Measurements from ENCODE around the gene CLK2. TPM values are rescaled to one million over a fixed set of nuclear protein-coding genes. Genes with fewer than 3 reads are reported as not detected.

CLK2 gene
- 10 to 100 TPM; 16.9 to 41.3 (median 32.7) TPM for total RNA-seq

DNA sequence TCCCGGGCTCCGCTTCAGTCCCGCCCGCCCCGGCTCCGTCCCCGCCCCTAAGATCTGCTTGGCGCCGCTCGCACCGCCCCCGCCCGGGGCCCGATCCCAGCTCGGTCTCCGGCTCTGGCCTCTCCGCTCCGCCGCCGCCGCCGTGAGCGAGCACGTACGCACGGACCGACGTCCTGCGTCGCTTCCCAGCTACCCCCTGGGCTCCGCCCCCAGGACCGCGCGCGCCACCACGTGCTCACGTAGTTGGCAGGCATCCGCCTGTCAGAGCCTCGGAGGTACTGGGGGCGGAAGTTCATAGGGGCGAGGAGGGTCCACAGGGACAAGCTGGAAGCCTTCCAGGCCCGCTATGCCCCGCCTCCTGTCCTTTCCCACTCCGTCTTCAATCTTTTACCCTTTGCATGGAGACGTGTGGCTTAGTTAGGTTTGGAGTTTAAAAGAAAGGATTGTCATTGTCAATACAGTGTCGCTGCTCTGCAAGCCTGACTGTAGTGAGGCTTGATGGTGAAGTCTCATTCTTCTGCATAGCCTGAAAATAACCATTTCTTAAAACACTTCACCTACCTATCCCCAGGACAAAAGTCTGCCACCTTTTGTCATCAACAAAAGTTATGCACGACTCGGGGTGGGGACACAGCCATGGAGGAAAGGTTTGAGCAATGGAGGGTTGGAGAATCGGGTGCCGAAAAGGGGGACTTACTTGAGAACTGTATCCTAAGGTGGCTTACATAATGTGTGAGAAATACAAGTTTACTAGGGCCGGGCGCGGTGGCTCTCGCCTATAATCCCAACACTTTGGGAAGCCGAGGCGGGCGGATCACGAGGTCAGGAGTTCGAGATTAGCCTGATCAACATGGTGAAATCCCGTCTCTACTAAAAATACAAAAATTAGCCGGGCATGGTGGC lies at the start of gene CLK2:
TSS of gene CLK2 (minus strand) at position 162 of the 903 bp plus-strand sequence. CDS start 2,527 bp downstream, outside the sequence.
- DNase-seq (ENCODE audit: low spot score), result peak; percentile 82
- ATAC-seq (ENCODE audit: low FRiP score), result peak; percentile 91
- TF ChIP-seq, protein P1, sequence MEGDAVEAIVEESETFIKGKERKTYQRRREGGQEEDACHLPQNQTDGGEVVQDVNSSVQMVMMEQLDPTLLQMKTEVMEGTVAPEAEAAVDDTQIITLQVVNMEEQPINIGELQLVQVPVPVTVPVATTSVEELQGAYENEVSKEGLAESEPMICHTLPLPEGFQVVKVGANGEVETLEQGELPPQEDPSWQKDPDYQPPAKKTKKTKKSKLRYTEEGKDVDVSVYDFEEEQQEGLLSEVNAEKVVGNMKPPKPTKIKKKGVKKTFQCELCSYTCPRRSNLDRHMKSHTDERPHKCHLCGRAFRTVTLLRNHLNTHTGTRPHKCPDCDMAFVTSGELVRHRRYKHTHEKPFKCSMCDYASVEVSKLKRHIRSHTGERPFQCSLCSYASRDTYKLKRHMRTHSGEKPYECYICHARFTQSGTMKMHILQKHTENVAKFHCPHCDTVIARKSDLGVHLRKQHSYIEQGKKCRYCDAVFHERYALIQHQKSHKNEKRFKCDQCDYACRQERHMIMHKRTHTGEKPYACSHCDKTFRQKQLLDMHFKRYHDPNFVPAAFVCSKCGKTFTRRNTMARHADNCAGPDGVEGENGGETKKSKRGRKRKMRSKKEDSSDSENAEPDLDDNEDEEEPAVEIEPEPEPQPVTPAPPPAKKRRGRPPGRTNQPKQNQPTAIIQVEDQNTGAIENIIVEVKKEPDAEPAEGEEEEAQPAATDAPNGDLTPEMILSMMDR (IDR thresholded peaks at IDR 0.05), result no peak

DNA sequence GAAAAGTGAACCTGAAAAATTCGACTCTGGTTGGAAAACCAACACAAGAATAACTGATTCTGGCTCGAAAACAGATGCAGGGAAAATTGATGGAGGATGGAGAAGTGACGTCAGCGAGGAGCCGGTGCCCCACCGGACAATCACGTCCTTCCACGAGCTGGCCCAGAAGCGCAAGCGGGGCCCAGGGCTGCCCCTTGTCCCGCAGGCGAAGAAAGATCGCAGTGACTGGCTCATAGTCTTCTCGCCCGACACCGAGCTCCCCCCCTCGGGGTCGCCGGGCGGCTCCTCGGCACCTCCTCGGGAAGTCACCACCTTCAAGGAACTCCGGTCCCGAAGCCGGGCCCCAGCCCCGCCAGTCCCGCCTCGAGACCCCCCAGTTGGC lies 49.3 kb upstream of the CLK2 start:
- TF ChIP-seq, protein P1 (IDR thresholded peaks at IDR 0.05), result no peak
- DNase-seq (ENCODE audit: low spot score) (no peak), ATAC-seq (ENCODE audit: low FRiP score) (no peak)

DNA sequence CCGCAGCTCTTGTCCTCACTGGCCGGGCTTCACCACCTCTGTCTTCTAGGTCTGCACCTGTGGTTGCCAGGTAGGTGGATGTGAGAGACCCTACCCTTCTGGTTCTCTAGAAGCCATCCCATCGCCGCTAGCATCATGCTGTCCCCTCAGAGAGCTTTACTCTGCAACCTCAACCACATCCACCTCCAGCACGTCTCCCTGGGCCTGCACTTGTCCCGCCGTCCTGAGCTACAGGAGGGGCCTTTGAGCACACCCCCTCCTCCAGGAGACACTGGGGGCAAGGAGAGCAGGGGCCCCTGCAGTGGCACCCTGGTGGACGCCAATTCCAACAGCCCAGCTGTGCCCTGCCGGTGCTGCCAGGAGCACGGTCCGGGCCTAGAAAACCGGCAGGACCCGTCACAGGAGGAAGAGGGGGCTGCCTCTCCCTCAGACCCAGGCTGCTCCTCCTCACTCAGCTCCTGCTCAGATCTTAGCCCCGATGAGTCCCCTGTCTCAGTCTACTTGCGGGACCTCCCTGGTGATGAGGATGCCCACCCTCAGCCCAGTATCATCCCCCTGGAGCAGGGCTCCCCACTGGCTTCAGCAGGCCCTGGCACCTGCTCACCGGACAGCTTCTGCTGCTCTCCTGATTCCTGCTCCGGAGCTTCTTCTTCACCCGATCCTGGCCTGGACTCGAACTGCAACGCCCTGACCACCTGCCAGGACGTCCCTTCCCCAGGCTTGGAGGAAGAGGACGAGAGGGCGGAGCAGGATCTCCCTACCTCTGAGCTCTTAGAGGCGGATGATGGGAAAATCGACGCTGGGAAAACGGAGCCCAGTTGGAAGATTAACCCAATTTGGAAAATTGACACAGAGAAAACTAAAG lies 48.6 kb upstream of the CLK2 start:
- DNase-seq (ENCODE audit: low spot score) (no peak), ATAC-seq (ENCODE audit: low FRiP score) (no peak)
- TF ChIP-seq, protein P1 (IDR thresholded peaks at IDR 0.05), result no peak

DNA sequence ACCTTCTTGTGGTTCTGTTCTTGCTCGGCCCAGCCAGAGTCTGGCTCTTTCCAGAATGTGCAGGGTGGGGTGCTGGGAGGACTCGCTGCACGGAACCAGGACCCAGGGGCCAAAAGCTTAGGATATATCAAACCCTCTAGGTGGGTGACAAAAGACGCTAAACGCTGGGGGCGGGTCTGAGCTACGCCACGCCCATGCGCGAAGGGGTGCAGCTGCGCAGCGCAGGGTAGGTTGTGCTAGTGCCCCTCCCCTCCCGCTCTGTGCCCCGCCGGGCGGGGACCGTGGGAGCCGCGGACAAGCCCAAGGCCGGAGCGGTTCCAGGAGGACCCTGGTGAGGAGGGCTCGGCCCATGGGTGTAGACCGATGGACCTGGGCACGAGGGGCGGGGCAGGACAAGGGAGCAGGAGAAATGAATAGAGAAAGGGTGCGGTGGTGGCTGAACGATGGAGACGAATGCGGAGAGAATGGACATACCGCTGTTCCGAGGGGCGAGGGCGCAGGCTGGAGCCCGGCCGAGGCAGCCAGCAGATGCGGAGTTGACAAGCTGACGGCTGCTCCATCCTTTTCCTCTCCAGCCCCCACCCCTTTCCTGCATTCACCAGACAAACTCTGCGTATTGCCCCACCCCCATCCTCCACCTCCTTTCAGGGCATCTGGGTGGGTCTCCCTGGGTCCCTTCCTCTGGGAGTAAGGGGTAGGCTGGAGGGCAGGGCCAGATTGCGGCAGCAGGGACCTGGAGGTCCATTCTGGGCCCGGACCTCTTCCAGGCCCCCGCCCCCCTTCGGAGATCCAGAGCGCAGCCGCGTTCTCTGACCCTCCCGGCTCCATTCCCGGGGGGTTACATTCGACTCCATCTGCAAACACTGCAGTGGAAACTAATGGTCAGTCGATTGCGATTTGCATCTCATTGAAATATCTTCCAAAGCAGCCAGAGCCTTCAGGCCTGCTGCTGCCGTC lies 47.6 kb upstream of the CLK2 start, which contains the start of gene RUSC1:
TSS of gene RUSC1 (plus strand) at position 234 of the 957 bp plus-strand sequence. CDS start 880 bp downstream, outside the sequence.
- no peak for ATAC-seq (ENCODE audit: low FRiP score)

DNA sequence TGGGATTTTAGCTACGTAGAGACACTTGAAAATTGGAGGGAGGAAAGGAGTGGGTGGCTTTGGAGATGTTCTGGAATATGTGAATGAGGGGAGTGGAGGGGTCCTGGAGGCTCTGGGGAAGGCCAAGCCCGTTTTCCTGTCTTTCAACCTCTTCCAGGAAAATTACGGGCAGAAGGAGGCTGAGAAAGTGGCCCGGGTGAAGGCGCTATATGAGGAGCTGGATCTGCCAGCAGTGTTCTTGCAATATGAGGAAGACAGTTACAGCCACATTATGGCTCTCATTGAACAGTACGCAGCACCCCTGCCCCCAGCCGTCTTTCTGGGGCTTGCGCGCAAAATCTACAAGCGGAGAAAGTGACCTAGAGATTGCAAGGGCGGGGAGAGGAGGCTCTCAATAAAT lies 46.9 kb upstream of the CLK2 start:
- no peak for ATAC-seq (ENCODE audit: low FRiP score)
- DNase-seq (ENCODE audit: low spot score), result no peak
- TF ChIP-seq, protein P1 (IDR thresholded peaks at IDR 0.05), result no peak

More for the DNA sequence above, 47.6 kb upstream of the CLK2 start, which contains the start of gene RUSC1:
- peak; percentile 55 for DNase-seq (ENCODE audit: low spot score)
- TF ChIP-seq, protein P1 (IDR thresholded peaks at IDR 0.05), result no peak

DNA sequence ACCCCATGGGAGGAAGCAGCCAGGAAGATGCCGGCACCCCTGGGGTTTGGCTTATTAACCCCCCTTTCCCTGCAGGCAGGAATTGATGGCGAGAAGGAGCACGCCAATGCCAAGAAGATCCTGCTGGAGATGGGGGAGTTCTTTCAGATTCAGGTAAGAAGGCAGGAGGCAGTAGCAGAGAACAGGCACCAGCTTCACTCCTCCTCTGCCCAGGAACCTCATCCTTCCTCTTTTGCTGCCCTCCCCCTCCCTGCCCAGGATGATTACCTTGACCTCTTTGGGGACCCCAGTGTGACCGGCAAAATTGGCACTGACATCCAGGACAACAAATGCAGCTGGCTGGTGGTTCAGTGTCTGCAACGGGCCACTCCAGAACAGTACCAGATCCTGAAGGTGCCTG lies 46.2 kb upstream of the CLK2 start:
- no peak for DNase-seq (ENCODE audit: low spot score)
- no peak for ATAC-seq (ENCODE audit: low FRiP score)
- TF ChIP-seq, protein P1 (IDR thresholded peaks at IDR 0.05), result no peak
